ENCODE results near the gene ADARB1.

The ADARB1 gene

DNA sequence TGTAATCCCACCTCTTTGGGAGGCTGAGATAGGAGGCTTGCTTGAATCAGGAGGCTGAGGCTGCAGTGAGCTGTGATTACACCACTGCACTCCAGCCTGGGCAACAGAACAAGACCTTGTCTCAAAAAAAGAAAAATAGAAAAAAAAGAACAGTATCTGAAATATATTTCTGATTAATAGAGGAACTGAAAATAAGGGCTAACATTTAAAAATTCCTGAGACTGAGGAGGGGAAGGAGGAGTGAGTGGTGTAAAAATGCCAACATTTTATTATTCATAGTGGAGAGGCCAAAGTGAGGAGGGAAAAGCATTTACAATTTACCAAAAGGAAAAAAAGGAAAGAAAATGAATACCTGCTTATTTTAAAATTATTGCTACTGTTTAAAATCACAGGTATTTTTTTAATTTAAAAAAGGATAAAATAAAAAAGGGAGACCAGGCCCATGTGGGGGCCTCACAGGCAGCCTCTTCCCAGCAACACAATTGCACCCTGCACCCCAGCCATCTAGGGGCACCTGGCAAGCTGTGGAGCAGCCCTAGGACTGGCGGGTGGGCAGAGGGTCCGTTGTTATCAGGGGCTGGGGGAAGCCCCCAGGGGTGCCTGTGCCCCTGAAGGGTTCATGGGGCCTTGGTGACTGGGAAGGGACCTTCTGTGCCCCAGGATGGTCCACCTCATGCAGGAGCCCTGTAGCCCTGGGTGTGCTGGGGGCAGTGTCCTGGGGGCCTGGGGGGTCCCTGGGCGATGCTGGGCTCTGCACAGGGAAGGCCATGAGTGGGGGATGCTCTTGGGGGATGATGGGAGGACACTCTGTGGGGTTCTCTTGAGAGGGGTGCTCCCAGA is 34.8 kb upstream of the ADARB1 start:
- no peak for DNase-seq (ENCODE audit: low spot score)

DNA sequence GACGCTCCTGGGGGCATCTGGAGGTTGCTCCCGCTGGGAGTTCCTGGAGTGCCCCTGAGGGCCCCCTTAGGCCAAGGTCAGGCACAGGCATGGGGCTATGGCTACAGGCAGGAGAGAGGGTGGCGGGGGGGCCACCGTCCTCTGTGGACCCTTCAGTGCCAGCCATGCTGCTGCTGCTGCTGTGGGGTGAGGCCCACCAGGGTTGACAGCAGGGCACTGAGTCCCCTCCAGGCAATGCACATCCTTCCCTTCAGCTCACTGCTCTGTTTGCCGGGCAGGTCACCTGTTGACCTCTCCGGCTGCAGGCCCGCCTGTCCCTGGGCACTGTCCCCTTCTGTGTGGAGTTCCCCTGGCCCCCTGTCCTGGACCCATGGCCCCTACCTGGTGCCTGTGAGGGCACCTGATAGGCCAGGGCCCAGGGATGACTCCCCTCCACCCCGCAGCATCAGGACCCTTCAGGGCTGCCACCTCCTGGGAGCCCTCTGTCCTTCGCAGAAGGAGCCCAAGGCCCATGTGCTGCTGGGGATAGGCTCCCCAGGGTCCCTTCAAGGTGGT is 34.1 kb upstream of the ADARB1 start:
- no peak for DNase-seq (ENCODE audit: low spot score)

DNA sequence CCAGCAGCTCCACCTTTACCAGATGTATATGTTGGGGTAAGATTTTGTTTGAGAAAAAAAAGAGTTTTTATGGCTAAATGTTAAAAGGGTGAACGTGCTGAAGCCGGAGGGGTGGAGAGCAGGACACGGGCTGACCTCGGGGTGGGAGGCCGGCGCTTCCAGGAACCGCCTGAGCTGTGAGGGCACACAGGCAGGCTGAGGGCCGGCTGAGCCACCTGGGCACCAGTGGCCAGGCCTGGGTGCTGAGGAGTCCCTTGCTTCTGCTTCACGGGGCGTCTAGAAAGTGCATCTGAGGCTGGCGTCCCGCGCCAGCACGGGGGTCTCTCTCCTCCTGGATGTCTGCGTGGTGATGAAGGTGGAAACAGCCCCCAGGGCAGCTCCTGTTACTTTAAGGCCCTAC is 33.6 kb upstream of the ADARB1 start:
- no peak for DNase-seq (ENCODE audit: low spot score)

- no peak for DNase-seq (ENCODE audit: low spot score)
These were observed 33.0 kb upstream of the ADARB1 start for GRCh38 chr21:45041351-45041805.

DNA sequence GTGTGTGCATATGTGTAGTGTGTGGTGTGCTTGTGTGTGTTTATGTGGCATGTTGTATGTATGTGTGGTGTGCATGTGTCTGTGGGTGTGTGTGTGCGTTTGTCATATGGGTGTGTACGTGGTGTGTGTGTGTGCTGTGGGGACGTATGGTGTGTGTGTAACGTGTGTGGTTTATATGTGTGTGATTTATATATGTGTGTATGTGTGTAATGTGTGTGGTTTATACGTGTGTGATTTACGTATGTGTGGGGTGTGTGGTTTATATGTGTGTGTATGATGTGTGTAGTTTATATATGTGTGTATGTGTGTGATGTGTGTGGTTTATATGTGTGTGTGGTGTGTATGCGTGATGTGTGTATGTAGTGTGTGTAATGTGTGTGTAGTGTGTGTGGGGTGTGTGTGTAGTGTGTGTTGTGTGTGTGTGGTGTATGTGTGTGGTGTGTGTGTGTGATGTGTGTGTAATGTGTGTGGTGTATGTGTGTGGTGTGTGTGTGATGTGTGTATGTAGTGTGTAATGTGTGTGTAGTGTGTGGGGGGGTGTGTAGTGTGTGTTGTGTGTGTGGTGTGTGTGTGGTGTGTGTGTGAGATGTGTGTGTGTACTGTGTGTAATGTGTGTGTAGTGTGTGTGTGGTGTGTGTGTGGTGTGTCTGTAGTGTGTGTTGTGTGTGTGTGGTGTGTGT is 32.3 kb upstream of the ADARB1 start:
- DNase-seq (ENCODE audit: low spot score): no peak

- DNase-seq (ENCODE audit: low spot score): no peak
These were observed 31.7 kb upstream of the ADARB1 start for GRCh38 chr21:45042664-45043161.

DNA sequence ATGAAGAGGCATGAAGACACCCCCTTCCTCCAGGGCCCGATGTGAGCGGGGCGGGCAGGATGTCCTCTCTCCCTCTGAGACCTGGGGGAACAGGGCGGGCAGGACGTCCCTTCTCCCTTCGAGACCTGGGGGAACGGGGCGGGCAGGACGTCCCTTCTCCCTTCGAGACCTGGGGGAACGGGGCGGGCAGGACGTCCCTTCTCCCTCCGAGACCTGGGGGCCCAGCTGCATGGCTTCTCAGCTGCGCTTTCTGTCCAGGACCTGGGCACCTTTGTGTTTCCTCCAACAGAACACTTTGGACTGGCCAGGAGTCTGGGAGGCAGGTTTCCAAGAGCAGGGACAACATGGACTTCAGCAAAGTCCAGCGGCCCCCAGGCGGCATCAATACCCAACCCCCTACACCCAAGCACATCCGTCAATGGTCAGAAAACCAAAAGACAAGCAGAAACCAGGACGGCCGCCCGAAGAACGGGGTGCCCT is 30.8 kb upstream of the ADARB1 start:
- no peak for DNase-seq (ENCODE audit: low spot score)

- DNase-seq (ENCODE audit: low spot score): no peak
These were observed 28.9 kb upstream of the ADARB1 start for GRCh38 chr21:45045481-45045880.

DNA sequence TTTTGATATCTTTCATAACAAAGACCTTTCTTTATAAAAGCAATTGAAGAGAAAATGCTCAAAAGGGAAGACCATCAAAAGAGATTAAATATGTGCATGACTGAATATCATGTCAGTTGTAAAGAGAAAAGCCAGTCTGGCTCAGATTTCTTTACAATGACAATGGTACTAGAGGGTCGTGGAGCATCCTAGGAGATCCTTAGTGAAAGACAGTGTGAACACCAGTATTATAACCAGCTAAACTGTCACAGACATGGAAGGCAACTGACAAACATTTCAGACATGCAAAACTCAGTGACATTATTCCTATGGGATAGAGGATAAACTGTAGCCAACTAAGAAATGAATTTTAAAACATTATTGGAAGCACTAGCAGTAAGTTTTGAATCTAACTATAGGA is 27.1 kb upstream of the ADARB1 start:
- DNase-seq (ENCODE audit: low spot score): no peak

DNA sequence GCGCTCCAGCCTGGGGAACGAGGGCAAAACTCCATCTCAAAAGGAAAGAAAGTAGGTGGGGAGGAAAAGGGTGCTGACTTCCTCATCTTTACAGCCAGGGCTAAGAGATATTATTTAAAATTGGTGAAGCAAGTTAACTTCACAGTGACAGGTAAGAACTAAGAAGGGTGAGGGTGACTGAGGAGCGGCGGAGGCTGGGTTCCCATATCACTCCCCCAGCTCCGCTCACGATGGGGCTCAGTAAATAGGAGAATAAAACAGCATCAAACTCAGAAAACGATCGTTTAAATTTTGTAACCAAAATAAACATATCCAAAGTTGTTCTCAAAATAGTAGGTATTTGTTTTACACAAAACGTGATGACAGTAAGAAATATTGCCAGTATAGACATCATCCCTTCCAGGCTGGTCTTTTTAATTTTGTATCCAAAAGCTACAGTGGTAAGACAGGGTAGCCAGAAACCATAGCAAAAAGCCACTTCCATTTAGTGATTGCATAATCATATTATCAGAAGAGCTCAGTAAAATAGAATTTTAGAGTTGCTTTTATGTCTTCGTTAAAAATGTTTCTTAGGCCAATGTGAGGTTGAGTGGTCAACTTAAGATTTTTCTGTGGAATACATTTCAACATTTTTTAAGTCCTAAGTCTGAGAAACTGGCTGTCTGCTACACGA is 26.2 kb upstream of the ADARB1 start:
- no peak for DNase-seq (ENCODE audit: low spot score)

GRCh38 chr21:45048968-45049367 is 25.4 kb upstream of the ADARB1 start:
- DNase-seq (ENCODE audit: low spot score): no peak

DNA sequence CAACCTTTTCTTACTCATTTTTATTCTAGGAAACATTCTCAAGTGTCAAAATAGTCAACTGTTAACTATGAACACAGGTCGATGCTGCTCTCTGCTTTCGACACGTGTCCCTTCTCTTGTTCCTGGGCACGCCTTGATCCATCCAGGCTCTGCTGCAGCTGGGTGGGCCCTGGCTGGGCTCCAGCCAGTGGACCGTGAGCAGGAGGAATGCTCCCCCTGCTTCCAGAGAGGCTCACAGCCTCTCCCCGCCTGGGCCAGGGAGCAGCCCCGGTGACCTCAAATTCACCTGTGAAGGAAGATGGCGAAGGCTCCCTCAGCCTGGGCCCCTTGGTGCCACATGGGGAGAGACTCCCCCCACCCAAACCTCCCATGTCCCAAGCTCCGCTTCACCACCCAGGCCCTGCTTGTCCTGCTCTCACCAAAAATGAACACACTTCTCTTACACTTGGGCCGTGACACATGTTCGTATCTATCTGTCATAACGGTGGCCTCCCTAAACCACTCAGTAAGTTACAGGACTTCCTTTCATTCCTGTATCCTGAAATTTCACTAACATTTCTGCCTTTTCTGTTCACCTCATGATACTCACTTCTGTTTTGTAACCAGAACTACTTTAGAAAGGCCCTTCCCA is 24.6 kb upstream of the ADARB1 start:
- DNase-seq (ENCODE audit: low spot score): no peak

- no peak for DNase-seq (ENCODE audit: low spot score)
These were observed 24.0 kb upstream of the ADARB1 start for GRCh38 chr21:45050345-45050796.

DNA sequence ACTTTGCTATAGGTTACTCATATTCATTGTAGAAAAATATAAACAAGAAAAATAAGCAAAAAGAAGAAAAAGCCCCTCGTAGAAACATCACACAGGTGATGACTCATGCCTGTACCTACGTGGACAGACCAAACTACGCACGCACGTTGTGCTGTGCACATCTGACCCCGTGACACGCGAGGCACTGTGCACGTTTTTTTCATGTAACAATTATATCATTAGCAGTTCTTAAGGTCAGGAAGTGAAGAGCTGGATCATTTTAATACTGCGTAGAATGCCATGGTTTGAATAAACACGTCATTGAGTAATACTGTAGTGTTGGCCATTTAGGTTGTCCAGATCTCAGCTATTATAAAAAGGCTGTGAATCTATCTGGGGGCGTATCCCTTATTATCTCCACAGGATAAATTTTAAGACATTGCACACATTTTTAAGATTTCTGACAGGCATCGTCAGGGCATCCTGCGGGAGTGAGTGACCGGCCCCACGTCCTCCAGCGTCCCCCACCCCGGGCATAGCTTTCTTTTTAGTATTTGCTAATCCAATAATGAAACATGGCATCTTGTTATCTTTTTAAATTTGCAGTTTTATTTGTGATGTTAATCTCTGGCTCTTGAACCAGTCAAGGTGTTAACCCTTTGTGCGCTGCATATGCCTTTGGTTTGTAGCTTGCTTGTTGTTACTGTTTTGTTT is 23.4 kb upstream of the ADARB1 start:
- no peak for DNase-seq (ENCODE audit: low spot score)

DNA sequence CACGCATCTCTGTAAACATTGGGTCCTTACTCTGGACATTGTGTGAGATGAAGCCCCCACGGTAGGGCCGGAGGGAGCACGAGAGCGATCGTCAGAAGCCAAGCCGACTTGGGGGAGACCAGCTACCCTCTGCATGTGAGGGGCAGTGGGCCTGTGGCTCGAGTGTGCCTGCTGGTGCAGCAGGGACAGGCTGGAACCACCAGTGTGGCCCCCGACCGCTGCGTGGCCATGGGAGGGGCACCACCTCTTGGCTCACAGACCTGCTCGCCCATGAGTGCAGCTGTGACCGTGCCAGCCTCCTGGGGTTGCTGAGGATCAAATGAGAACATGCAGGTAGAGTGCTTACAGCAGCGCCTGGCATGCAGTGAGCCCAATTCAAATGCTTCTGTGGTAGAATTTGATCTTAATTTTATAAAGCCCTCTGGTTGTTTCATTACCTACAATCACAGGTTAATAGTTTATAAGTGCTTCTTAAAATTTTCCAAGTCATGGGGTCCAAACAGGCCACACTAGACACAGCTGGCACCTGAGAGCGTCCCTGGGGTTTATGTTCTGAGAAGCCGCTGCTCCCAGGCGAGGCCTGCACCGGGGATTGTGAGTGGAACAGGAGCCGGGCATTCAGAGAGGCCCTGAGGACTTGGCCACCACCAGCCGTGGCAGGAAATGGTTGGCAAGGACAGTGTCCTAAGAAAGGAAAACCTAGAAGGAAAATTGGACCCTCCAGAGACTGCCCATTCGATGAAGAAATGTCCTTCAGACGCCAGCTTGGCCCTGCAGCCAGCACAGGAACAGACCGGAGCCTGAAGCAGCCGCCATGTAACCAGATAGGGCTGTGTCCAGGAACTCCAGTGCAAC is 22.6 kb upstream of the ADARB1 start:
- DNase-seq (ENCODE audit: low spot score): no peak

DNA sequence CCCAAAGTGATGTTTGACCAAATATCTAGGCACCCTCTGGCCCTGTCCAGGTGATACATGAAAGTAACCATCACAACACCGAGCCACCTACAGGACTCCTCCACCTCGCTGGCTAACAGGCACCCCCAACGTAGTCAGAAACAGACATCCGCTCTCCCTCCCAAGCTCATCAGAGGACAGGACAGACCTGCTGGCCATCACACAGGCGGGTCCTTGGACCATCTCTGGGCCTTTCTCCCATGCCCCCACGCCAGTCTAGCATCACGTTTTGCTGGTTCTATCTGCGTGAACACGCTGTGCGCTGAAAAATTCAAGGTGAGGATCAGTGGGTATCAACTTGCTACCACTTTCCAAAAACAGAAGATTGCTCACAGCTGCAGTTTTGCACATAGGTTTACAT is 21.4 kb upstream of the ADARB1 start:
- DNase-seq (ENCODE audit: low spot score): no peak

- no peak for DNase-seq (ENCODE audit: low spot score)
These were observed 20.7 kb upstream of the ADARB1 start for GRCh38 chr21:45053561-45054226.

DNA sequence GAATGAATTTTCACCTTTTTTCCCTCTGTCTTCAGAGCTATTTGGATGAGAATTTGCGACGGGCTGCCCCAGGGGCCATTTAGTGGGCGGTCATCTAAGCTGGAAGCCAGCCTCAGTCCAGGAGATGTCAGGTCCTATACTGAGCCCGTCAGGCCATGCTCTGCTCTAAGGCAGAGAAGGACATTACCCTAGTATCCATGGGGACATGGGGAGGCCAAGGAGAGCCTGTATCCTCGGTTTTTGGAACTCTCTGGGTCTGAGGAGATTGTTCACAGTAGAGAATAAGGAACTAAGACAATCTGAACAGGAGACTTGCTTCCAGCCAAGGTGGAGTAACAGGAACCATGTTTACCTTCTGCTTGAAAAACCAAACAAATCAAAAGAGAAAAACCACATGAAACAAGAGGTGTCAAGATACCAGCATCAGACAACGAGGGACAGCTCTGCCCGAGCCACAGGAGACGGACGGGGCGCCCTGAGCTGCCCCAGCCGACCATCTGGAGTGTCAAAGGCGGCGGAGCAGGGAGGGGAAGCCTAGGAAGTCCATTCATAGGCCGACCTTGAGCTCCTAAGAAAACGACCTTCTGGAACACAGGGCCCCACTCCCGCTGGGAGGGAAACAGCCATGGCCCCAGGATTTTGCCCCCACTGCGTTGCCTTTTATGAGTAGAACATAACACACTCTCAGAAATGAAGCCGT is 20.0 kb upstream of the ADARB1 start:
- no peak for DNase-seq (ENCODE audit: low spot score)
